GM20431 (cell line): ENCODE results near the gene MPPED1.

Experiments used
- in situ Hi-C: fragments of 300-500 bp; cut with MseI, MboI; formaldehyde crosslinking; loops from one replicate; pipeline ENCODE4 v1.15.0; 2020; ENCODE audit warnings: low sequenced_read_pairs; ENCODE audit not compliant: unreplicated experiment

The MPPED1 gene

DNA sequence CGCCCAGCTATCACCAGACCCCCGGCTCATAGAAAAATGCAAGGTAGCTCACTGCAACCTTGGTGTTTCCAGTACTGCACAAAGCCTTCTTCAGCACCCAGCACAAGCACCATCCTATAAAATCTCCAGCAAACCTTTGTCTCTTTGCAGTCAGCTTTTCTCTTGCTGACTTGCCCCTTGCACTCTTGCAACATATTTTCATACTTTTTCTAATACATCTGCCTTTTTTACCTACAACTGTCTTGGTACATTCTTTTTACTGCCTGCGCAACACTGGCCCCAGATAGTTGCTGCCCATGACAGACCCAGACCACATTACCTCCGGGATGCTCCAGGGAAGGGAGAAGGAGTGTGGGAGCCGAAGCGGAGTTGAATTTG, 142.4 kb downstream of the MPPED1 start:
- in situ Hi-C loops = no loop called here

- in situ Hi-C loops = no loop called here
Observed at GRCh38 chr22:43554694-43555365, 143.0 kb downstream of the MPPED1 start.

DNA sequence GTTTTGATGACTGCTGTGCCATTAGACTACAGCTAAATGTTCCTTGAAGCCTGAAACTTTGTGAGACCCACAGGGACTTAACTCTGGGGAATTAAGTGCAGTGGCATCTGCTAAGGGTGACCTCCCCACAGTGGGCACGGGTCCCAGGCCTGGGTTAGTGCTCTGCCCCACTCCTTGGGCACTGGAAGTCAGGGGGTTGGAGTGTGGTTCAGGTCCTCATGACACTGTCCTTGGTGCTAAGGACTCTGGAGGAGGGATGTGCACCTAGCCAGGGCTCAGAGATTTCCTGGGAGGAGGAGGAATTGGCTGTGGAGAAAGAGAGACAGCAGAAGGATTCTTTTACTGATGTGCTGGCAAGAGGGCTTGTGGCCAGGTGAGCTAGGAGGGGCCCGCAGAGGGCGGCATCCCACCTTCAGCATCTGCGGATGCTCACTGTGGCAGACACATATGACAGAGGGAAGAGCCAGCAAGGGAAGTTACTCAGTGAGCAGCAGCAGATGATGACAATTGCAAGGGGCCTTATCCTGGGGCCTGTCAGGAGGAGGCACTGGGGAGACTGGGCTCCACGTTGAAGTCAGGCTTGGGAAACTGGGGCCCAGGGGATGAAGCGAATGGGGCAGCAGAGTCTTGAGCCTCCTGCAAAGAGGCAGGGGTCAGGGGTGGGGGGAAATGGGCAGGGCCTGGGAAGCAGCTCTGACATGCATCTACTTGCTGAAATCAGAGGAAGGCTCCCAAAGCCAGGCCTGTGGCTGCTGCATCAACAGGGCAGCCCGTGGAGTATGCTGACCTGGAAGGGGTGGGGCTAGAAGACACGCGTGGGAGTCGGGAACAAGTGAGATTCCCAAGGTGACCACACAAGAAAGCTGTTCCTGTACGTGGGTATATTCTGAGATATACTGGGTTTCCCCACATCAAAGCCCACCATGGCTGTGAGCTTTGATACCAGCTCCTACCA, 144.0 kb downstream of the MPPED1 start:
- in situ Hi-C loops = no loop called here
